Heart left ventricle (tissue), 13 donors: Measurements from ENCODE around the gene SOHLH1.

Source experiments
- CTCF ChIP-seq, 12 donors: fragments of 200-600 bp; sonication (generic) in 4 of 12; IDR thresholded peaks; one replicate each; pipeline versions ENCODE4 v1.5.0 to v1.8.0; 2018 to 2022; ENCODE audit warnings: antibody characterized with exemption in 12 of 12, mild to moderate bottlenecking in 5 of 12
- POLR2A ChIP-seq, 2 donors: fragments of 450-650 bp; IDR thresholded peaks; one replicate each; pipeline ENCODE4 v1.6.1; 2017; ENCODE audit warnings: antibody characterized with exemption in 2 of 2, mild to moderate bottlenecking in 2 of 2, moderate library complexity in 2 of 2
- donor health status: ischemic (EF 13 %, LVEDD 7.1; RV severe dilation, severe dysfunction).
- donor health status: DM: no; HTN: yes; CAD: no.
- donor health status: DM: no; HTN: no; CAD: no.
- donor health status: ischemic (EF 25% LVEDD 6.9; RV normal size, moderate dysfunction).
- donor health status: ischemic (EF 25% LVEDD 5.7; RV mildly dilated, moderate dysfunction).
- donor health status: ischemic (EF 35%, LVEDD 5.7; RV mildly dilated, moderate dysfunction).
- donor health status: nonischemic (EF 11% LVEDD 7.7; RV severe dilation, severe dysfunction).
- donor health status: DM: yes; HTN: yes; CAD: no.
- donor health status: PGD.
- donor health status: ischemic (EF 29% LVEDD 5.4; RV normal size, mild dysfunction).
- donor health status: nonischemic (EF 23%, LVEDD 6.1; RV moderate dilation, normal function).

DNA sequence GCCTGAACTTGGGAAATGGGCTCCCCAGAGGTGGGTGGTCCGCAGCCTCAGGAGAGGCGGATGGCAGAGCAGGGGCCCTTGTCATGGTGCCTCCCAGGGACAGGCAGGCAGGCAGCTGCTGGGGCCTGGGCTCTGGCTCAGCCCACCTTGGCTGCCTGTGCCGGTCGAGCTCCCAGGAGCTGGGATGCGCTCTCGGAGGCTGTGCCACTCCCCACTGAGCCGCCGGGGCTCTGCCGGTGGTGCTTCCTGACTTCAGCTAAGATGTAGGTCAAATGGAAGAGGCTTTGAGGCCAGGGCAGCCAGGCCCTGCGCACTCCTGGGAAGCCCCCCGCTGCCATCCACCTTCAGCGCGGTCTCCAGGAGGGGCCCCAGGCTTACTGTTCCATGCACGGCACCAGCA is 43.7 kb upstream of the SOHLH1 start:
- TF ChIP-seq CTCF (IDR thresholded peaks at IDR 0.05) (no peak), POLR2A (IDR thresholded peaks at IDR 0.05) (no peak)
